ENCODE results near the gene TRIM29. TPM values are rescaled to one million over a fixed set of nuclear protein-coding genes. Genes with fewer than 3 reads are reported as not detected.

Gene TRIM29
- total and polyA plus RNA-seq, 9 of the 15 experiments (the other 6 are each of a cell fraction or from before 2014, with no cell fraction given), result 0.08 to 1.4 (median 0.42) TPM; not detected in 2

- no peaks in the 10 kb centered on the region for H3K9me1 ChIP-seq (ENCODE audit: control insufficient read depth, insufficient read depth, low read length)
- H3K79me2 ChIP-seq (ENCODE audit: control insufficient read depth, insufficient read depth, low read length), result no peaks in the 10 kb centered on the region
- DNase-seq (ENCODE audit: extremely low read depth in 1 of 4, low spot score in 3 of 4) (peak in 1 of 4 experiments; percentile 4), ATAC-seq (peak; percentile 39), FAIRE-seq (no peak)
- peak overlapping the region; percentile 63 for H2AFZ ChIP-seq (ENCODE audit: low read depth, low read length)
- H3K9ac ChIP-seq (ENCODE audit: insufficient read depth in 1 of 2, low read depth in 2 of 2, low read length in 2 of 2), result peak overlapping the region in 1 of 2 experiments; percentile 88; a peak in 3 of 4 replicates
- no peak overlapping the region for H3K27ac ChIP-seq (ENCODE audit: extremely low read depth, low read depth, low read length)
- in situ Hi-C loops (cut with MboI) (no loop called here), intact Hi-C loops (cut with micrococcal nuclease) (loop anchor here (5.0 kb wide), 1 partner anchor 501 kb away; no protein-coding TSS in a partner anchor)
- H3K36me3 ChIP-seq (ENCODE audit: control insufficient read depth, insufficient read depth, low read length), result no peaks in the 10 kb centered on the region
- peaks cover 0 to 18% of the 10 kb centered on the region in 2 experiments; a peak in 2 of 5 replicates for H3K4me1 ChIP-seq (replicated peaks in 1 of 2; ENCODE audit: control insufficient read depth in 2 of 2, insufficient read depth in 2 of 2, low read length in 2 of 2)
- H3K4me2 ChIP-seq (ENCODE audit: insufficient read depth, low read length), result peak overlapping the region; percentile 71
- 33% methylated on average over 29 of the region's 35 CpGs for WGBS (ENCODE audit: insufficient coverage, low coverage, missing lambda C conversion rate)
- peaks cover 14 to 58% of the 10 kb centered on the region in 2 experiments; a peak in 4 of 5 replicates for H3K27me3 ChIP-seq (ENCODE audit: control insufficient read depth in 2 of 2, insufficient read depth in 2 of 2, low read length in 2 of 2)
- H4K20me1 ChIP-seq (replicated peaks; ENCODE audit: control insufficient read depth, insufficient read depth, low read length), result peaks cover 9% of the 10 kb centered on the region
- ChIA-PET CTCF (ENCODE audit: low intra/inter-chr PET ratio) (interaction anchor here (0.6 to 2.5 kb wide), 4 partner anchors 62 to 502 kb away, joined by 3 to 9 read pairs (median 3); partner anchors contain the start of gene NECTIN1), POLR2A (interaction anchor here (0.5 to 1.0 kb wide), 3 partner anchors 22 to 433 kb away, joined by 3 to 7 read pairs (median 3); no protein-coding TSS in a partner anchor)
- peak overlapping the region; percentile 46 for H3K4me3 ChIP-seq
- no TSS peak for BruUV-seq (replicated peaks)
- no peak for TF ChIP-seq MTA1 (IDR thresholded peaks at IDR 0.05; ENCODE audit: borderline replicate concordance)
- no peak for TF ChIP-seq ZNF212 (CRISPR knock-in tag; IDR thresholded peaks at IDR 0.05)
- TF ChIP-seq NUFIP1 (IDR thresholded peaks at IDR 0.05; ENCODE audit: partially characterized antibody), result no peak
- no peak for TF ChIP-seq BACH1 (tag; IDR thresholded peaks at IDR 0.05)
- no peak for TF ChIP-seq BMI1 (IDR thresholded peaks at IDR 0.05; ENCODE audit: low read length)
- TF ChIP-seq MCM5 (IDR thresholded peaks at IDR 0.05; ENCODE audit: low read depth), result no peak
- no peak for TF ChIP-seq SOX6 (IDR thresholded peaks at IDR 0.05)
- TF ChIP-seq EHMT2 (IDR thresholded peaks at IDR 0.05), result no peak
- no peak for TF ChIP-seq EP300 (IDR thresholded peaks at IDR 0.05; ENCODE audit: low read length)
- no peak for TF ChIP-seq PCBP1 (IDR thresholded peaks at IDR 0.05; ENCODE audit: low read depth, low read length, poor library complexity, severe bottlenecking)
- TF ChIP-seq HNRNPH1 (optimal IDR thresholded peaks at IDR 0.05; ENCODE audit: low read depth, low read length), result no peak
- H3K9me3 ChIP-seq (replicated peaks; ENCODE audit: control insufficient read depth, insufficient read depth, low read depth, low read length), result no peaks in the 10 kb centered on the region
Measured at GRCh38 chr11:120168108-120168959, 30.4 kb upstream of the TRIM29 start.
